ENCODE measurements around the gene KLRG1.

- 0 out of 2 replicates have a peak, but pooled peaks have one; percentile 31 for TF ChIP-seq SMC3 (IDR thresholded peaks at IDR 0.05; ENCODE audit: low read depth, low read length)
- TF ChIP-seq EZH2phosphoT487 (IDR thresholded peaks at IDR 0.05; ENCODE audit: borderline replicate concordance, low read depth) = no peak
- peak; percentile 73 for TF ChIP-seq CTCF (IDR thresholded peaks at IDR 0.05)
- TF ChIP-seq ZBTB33 (IDR thresholded peaks at IDR 0.05; ENCODE audit: borderline replicate concordance, low read depth) = no peak
- TF ChIP-seq RXRA (IDR thresholded peaks at IDR 0.05; ENCODE audit: borderline replicate concordance, low read depth) = no peak
- TF ChIP-seq RFX5 (IDR thresholded peaks at IDR 0.05; ENCODE audit: low read length) = no peak
- TF ChIP-seq RAD21 (IDR thresholded peaks at IDR 0.05; ENCODE audit: low read length) = peak; percentile 61
- no peak for TF ChIP-seq NFIC (IDR thresholded peaks at IDR 0.05; ENCODE audit: borderline replicate concordance)
- no peak for TF ChIP-seq FOXJ3 (CRISPR knock-in tag; IDR thresholded peaks at IDR 0.05)
- TF ChIP-seq FOXM1 (IDR thresholded peaks at IDR 0.05; ENCODE audit: low read depth) = no peak
- no peak for TF ChIP-seq SIN3A (IDR thresholded peaks at IDR 0.05; ENCODE audit: borderline replicate concordance, low read depth, low read length)
- no peak for TF ChIP-seq POLR2AphosphoS5 (IDR thresholded peaks at IDR 0.05; ENCODE audit: low read depth, low read length)
- no peak for TF ChIP-seq TAF1 (IDR thresholded peaks at IDR 0.05; ENCODE audit: borderline replicate concordance, low read depth, low read length)
Observed at GRCh38 chr12:9049520-9050133, 60.3 kb downstream of the KLRG1 start.
